HG02970 (cell line): ENCODE measurements around the gene NIFK.
"Not testable (repeated sequence)": the region's sequence is repeated elsewhere in the genome, so short reads cannot be mapped to it uniquely, and the experiment has no call there.

Experiments used
- ATAC-seq: cut with Tn5 transposase; IDR thresholded peaks from one replicate; pipeline ENCODE4 v1.9.1; 2021; ENCODE audit warnings: mild to moderate bottlenecking, moderate library complexity, moderate number of reproducible peaks; ENCODE audit not compliant: unreplicated experiment, low FRiP score

The NIFK gene

DNA sequence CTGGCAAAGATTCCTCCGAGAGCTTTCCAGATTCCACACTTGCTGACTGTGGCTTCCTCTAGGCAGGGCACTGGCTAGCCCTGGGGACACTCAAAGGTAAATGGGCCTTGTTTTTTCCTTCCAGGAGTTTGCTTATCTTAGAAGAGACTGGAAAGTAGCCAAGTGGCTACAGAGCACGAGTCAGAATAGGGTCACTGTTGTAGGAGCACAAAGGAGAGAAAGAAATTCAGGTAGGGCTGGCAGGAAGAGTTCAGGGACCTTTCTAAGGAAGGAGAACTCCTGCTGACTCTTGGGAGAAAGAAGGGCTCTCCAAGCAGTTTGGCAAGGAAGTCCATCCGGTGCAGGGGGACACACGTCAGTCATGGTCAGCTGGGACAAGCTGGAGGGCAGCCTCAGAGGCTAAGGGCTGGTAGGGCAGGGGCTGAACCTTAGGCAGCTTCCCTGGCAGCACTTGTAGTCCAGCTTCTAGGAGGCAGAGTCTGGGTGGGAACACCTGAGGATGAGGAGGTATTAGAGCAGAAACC lies 39.5 kb downstream of the NIFK start:
- ATAC-seq = no peak

DNA sequence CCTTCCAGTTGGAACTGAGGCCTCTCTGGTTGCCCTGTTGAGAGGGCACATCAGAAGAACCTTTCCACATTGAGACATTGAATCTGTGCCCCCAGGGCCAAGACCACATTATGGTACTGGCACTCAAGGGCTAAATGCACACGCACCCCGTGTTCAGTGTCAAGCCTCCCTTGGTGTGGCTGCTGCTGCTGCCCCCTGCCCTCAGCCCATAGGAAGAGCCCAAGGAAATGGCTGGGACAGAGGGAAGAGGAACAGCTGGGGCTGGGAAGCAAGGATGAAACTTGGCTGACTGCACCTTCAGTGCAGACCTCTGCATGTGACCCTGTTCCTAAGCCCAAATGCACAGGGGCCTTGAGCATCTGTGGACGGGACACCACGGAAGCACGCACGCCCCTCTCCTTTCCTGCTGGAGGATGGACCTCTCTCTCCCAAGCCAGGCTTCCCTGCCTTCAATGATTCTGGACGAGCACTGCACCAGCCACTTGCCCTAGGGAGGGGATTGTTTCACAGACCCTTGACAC lies 40.2 kb downstream of the NIFK start:
- ATAC-seq = no peak

DNA sequence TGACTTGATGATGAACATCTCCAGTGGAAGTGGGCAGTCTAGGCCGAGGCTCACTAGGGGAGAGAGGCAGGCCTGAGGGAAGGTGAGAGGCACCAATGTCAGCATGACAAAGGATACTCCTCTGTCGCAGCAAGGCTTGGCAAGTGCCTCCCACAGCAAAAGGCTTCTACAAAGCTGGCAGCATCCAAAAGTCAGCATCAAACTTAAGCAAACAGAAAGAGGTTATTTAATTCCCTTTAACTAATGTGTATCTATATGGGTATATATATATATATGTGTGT lies 41.6 kb downstream of the NIFK start:
- no peak for ATAC-seq

DNA sequence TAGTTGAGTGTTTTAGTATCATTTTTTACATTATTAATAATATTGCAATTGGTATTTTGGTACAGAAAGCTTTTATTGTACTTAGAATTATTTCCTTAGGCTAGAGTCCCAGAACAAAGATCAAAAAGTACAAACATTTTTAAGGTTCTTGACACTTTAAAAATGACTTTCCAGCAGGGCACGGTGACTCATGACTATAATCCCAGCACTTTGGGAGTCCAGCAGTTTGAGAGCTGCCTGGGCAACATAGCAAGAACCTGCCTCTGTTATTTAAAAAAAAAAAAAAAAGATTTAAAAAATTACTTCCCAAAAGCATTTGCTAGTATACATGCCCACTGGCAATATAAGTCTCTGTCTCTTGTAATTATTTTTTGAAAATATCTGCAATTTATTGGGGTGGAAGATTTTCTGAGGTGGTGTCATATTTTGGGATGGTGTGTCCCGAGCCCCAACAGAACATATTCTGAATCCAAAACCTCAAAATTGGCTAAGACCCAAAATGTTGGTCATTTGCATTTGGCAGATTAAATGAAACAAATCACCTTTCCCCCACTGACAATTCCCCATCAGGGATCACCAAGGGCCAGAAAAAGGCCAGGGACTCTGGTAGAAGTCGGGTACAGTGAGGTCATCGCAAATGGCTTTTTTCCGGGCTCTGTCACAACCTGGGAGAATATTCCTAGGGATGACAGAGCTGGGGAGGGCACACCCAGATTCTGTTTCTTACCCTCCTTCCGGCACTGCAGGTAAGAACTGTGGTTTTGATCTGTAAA lies 42.1 kb downstream of the NIFK start:
- ATAC-seq = no peak

DNA sequence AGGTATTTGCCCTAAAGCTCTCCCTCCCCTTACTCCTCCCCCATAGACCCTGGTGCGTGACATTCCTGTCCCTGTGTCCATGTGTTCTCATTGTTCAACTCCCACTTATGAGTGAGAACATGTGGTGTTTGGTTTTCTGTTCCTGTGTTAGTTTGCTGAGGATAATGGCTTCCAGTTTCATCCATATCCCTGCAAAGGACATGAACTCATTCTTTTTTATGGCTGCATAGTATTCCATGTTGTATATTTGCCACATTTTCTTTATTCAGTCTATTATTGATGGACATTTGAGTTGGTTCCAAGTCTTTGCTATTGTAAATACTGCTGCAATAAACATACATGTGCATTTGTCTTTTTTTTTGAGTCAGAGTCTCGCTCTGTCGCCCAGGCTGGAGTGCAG lies 46.1 kb downstream of the NIFK start:
- ATAC-seq = not testable (repeated sequence)

DNA sequence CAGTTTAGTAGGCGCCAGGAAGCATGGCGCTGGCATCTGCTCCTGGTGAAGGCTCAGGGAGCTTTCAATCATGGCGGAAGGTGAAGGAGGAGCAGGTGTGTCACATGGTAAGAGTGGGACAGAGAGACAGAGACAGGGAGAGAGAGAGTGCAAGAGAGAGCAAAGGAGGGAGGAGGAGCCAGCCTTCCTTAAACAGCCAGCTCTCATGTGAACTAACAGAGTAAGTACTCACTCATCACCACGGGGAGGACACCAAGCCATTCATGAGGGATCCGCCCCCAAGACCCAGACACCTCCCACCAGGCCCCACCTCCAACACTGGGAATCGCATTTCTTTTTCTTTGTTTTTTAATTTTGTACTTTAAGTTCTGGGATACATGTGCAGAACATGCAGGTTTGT lies 46.6 kb downstream of the NIFK start:
- ATAC-seq = no peak

DNA sequence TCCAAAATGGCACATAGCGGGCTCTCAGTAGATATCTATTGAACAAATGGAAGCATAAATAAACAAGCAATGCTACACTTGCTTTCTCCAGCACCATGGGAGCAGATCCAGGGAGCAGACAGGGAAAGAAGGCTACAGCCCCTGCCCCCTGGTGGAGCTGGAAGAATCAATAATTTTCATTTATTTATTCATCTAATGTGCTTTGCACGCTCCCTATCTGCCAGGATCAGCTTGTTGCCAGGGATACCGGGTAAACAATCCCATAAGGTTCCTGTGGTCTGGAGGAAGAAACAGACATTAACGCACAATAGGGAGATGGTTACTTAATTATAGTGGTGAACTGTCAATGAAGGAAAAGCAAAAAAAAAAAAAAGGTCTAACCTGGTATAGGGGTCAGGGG lies 47.3 kb downstream of the NIFK start:
- no peak for ATAC-seq

DNA sequence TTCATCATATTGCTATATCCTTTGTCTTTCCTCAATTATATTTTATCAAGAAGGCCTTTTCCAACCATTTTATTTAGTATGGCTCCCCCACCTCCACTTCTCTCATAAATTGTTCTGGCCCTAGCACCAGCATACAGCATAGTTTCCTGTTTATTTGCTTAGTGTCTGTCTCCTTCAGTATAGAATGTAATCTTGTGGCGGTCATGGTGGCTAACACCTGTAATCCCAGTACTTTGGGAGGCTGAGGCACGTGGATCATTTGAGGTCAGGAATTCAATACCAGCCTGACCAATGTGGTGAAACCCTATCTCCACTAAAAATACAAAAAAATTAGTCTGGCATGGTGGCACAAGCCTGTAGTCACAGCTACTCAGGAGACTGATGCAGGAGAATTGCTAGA lies 47.9 kb downstream of the NIFK start:
- no peak for ATAC-seq

DNA sequence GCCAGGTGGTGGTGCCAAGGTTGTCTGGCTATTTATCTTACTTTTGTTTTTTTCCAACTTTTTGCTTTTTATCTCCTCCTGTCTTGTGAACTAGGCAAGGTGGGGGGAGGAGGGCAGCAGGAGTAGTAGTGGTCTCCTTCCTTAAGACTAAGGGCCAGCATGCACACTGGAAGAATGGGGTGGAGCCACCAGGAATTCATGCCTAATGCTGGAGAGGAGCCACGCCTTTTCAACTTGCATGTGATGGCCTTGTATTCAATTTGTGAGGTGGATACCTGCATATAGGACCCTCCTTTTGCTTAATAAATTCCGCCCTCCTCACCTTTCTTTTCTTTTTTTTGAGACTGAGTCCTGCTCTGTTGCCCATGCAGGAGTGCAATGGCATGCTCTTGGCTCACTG lies 49.8 kb downstream of the NIFK start:
- no peak for ATAC-seq

DNA sequence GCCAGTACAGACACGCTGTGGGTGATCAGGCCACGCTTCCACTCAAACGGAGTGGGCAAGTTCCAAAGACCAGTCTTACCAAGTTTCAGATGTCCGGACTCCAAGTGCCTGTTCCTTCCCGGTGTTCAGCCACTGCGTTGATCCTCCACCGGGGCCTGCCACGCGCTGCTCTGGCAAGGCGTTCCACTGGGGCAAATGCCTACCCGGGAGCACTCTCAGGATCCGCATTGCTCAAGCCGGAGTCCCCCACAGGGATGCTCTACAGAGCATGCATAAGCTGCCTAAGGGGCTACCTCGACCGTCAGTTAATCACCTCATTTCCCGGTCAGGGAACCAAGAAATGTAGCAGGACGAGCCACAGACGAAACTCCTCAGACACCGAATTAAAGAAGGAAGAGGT lies 50.5 kb downstream of the NIFK start:
- ATAC-seq = no peak

DNA sequence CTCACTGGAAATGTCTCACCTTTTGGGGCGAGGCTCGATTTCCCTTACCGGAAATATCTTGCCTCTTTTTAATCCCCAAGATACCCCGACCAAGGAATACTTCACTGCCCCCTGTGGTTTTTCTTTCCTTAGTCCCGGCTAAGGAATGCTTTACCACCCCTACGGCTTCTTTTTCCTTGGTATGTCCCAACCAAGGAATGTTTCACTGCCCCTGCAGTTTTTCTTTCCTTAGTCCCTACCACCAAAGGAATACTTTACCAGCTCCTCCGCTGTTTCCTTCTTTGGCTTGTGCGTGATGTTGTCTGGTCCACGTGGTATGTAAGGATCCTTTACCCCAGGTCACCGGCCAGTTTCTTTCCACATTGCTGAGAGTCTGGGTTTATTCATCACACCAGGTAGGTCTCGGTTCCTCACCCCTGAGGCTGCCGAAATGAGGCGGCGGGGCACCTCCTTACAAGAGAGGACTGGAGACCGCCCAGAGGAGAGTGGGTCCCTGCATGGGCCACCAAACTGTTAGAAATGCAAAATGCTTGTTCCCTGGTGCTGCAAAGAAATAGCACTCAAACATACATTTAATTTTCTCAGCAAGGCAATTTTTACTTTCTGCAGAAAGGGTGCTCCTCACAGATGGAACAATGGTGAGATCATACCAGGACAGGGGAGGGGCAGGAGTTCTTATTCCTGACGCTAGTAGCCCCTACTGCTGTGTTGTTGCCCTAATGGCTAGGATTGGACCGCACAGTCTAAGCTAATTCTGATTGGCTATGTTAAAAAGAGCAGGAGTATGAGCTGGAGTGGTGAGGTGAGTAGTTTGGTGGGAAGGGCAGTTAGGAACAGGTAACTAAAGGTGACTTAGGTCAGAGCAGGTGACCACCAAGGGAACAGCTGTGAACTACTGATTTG lies 54.0 kb downstream of the NIFK start:
- ATAC-seq = no peak

DNA sequence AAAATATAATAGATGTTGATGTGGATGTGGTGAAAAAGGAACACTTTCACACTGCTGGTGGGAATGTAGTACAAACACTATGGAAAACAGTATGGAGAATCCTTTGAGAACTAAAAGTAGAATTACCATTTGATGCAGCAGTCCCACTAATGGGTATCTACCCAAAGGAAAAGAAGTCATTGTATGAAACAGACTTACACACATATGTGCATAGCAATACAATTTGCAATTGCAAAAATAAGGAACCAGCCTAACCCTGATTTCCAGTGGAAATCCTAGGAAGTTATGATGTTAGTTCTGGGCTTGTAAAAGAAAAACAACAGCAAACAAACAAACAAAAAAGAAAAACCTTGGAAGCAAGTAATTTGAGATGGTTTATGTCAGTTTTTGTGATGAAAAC lies 58.8 kb downstream of the NIFK start:
- no peak for ATAC-seq
